Fibroblast of lung (primary cell): ENCODE data around the gene EFHC1. TPM values are rescaled to one million over a fixed set of nuclear protein-coding genes. Genes with fewer than 3 reads are reported as not detected.

Source experiments
- DNase-seq, 2 donors: peaks; one replicate each; pipeline versions ENCODE4 v3.0.0 to v3.0.0-alpha.2; 2010; ENCODE audit warnings: low read depth in 2 of 2
- H2AFZ ChIP-seq: 2 replicates; pipeline ENCODE4 v1.5.1; 2012; ENCODE audit warnings: low read length, control low read depth, inconsistent platforms
- H3K27ac ChIP-seq: 2 replicates; pipeline ENCODE4 v1.5.1; 2011; ENCODE audit warnings: low read length, control low read depth; ENCODE audit not compliant: insufficient read depth
- H3K27me3 ChIP-seq: 2 replicates; pipeline ENCODE4 v1.5.1; 2011; ENCODE audit warnings: mild to moderate bottlenecking, low read length; ENCODE audit not compliant: control insufficient read depth, insufficient read depth
- H3K36me3 ChIP-seq: 2 replicates; pipeline ENCODE4 v1.5.1; 2011; ENCODE audit warnings: low read length; ENCODE audit not compliant: control insufficient read depth, insufficient read depth
- H3K4me1 ChIP-seq: 2 replicates; pipeline ENCODE4 v1.5.1; 2011; ENCODE audit warnings: low read length; ENCODE audit not compliant: control insufficient read depth, insufficient read depth; ENCODE audit errors: extremely low read depth
- H3K4me2 ChIP-seq: 2 replicates; pipeline ENCODE4 v1.5.1; 2011; ENCODE audit warnings: low read length, control low read depth; ENCODE audit not compliant: insufficient read depth; ENCODE audit errors: extremely low read depth
- H3K4me3 ChIP-seq, 4 experiments: fragments of 200-600 bp in 1 of 4; sonication (generic) in 1 of 4; replicated peaks in 1 of 4; 2 replicates each; pipeline ENCODE4 v1.5.1; 2011 to 2016; ENCODE audit warnings: low read length in 4 of 4, low read depth in 3 of 4, mild to moderate bottlenecking in 3 of 4, control low read depth in 2 of 4, inconsistent platforms in 1 of 4, mixed read lengths in 1 of 4; ENCODE audit not compliant: insufficient read depth in 1 of 4; ENCODE audit errors: control extremely low read depth in 1 of 4
- H3K79me2 ChIP-seq: 2 replicates; pipeline ENCODE4 v1.5.1; 2012; ENCODE audit warnings: mild to moderate bottlenecking, low read length, inconsistent platforms; ENCODE audit not compliant: control insufficient read depth, insufficient read depth
- H3K9ac ChIP-seq: 2 replicates; pipeline ENCODE4 v1.5.1; 2011; ENCODE audit warnings: mild to moderate bottlenecking, low read length, control low read depth; ENCODE audit not compliant: insufficient read depth
- H3K9me3 ChIP-seq: 2 replicates; pipeline ENCODE4 v1.5.1; 2012; ENCODE audit warnings: low read depth, low read length; ENCODE audit not compliant: control insufficient read depth, insufficient read depth
- H4K20me1 ChIP-seq: 2 replicates; pipeline ENCODE4 v1.5.1; 2011; ENCODE audit warnings: low read length; ENCODE audit not compliant: control insufficient read depth, insufficient read depth; ENCODE audit errors: extremely low read depth
- CTCF ChIP-seq, 2 donors: IDR thresholded peaks in 1 of 2; conservative IDR thresholded peaks in 1 of 2; 1 replicate in 1 of 2; 2 replicates in 1 of 2; pipeline ENCODE4 v1.5.1; 2011 to 2012; ENCODE audit warnings: low read length in 2 of 2, control low read depth in 1 of 2, inconsistent platforms in 1 of 2, low read depth in 1 of 2, mild to moderate bottlenecking in 1 of 2
- EZH2 ChIP-seq: IDR thresholded peaks from 2 replicates; pipeline ENCODE4 v1.5.1; 2012; ENCODE audit warnings: low read length, control low read depth, mild to moderate bottlenecking; ENCODE audit errors: missing control alignments
- polyA plus RNA-seq, 2 donors: library from polyadenylated mRNA; depleted of rRNA in 1 of 2; stranded (reverse) in 1 of 2; unstranded in 1 of 2; fragments of >200 nt; gene quantifications; 2 replicates each; pipeline ENCODE4 v1.2.1, GENCODE V29; 2011 to 2012; ENCODE audit warnings: missing spikeins in 1 of 2
- total RNA-seq: library from RNA; depleted of rRNA; stranded (reverse); fragments of >200 nt; gene quantifications from 2 replicates; pipeline ENCODE4 v1.2.1, GENCODE V29; 2014

The EFHC1 gene
- total and polyA plus RNA-seq, 2 donors (not counting 1 experiment from before 2014, with no cell fraction given): 29.4 to 32.9 TPM

GRCh38 chr6:52531834-52532233 lies 111.7 kb downstream of the EFHC1 start:
- TF ChIP-seq EZH2 (no peak), CTCF (conservative IDR thresholded peaks at IDR 0.05 in 1 of 2, IDR thresholded peaks at IDR 0.05 in 1 of 2; ENCODE audit: low read depth in 1 of 2, low read length in 2 of 2) (no peak)
- Histone ChIP-seq H3K9me3 (no peaks in the 10 kb centered on the region), H3K36me3 (peaks cover 24% of the 10 kb centered on the region), H3K4me1 (peaks cover 18% of the 10 kb centered on the region), H3K9ac (no peak overlapping the region), H4K20me1 (no peaks in the 10 kb centered on the region), H2AFZ (no peak overlapping the region), H3K27me3 (no peaks in the 10 kb centered on the region), H3K79me2 (peaks cover 85% of the 10 kb centered on the region), H3K4me2 (no peak overlapping the region), H3K4me3 (no peak overlapping the region), H3K27ac (peak overlapping the region; percentile 62)
- no peak for DNase-seq

- H3K9ac ChIP-seq: no peak overlapping the region
- H2AFZ ChIP-seq: no peak overlapping the region
- no peaks in the 10 kb centered on the region for H3K9me3 ChIP-seq
- no peak overlapping the region for H3K27ac ChIP-seq
- peaks cover 24% of the 10 kb centered on the region for H3K36me3 ChIP-seq
- TF ChIP-seq CTCF (conservative IDR thresholded peaks at IDR 0.05 in 1 of 2, IDR thresholded peaks at IDR 0.05 in 1 of 2; ENCODE audit: low read depth in 1 of 2, low read length in 2 of 2) (no peak), EZH2 (no peak)
- H3K4me2 ChIP-seq: no peak overlapping the region
- H3K79me2 ChIP-seq: peaks cover 86% of the 10 kb centered on the region
- H3K27me3 ChIP-seq: no peaks in the 10 kb centered on the region
- DNase-seq: no peak
- peaks cover 24% of the 10 kb centered on the region for H3K4me1 ChIP-seq
- H4K20me1 ChIP-seq: no peaks in the 10 kb centered on the region
- no peak overlapping the region for H3K4me3 ChIP-seq
Measured at GRCh38 chr6:52532457-52532856, 112.3 kb downstream of the EFHC1 start.

GRCh38 chr6:52533491-52533890 lies 113.3 kb downstream of the EFHC1 start:
- Histone ChIP-seq H3K79me2 (peaks cover 86% of the 10 kb centered on the region), H4K20me1 (no peaks in the 10 kb centered on the region), H3K4me2 (no peak overlapping the region), H3K36me3 (peaks cover 24% of the 10 kb centered on the region), H3K9ac (no peak overlapping the region), H3K4me3 (no peak overlapping the region), H3K9me3 (no peaks in the 10 kb centered on the region), H3K4me1 (peaks cover 32% of the 10 kb centered on the region), H2AFZ (no peak overlapping the region), H3K27me3 (no peaks in the 10 kb centered on the region), H3K27ac (no peak overlapping the region)
- TF ChIP-seq CTCF (conservative IDR thresholded peaks at IDR 0.05 in 1 of 2, IDR thresholded peaks at IDR 0.05 in 1 of 2; ENCODE audit: low read depth in 1 of 2, low read length in 2 of 2) (no peak), EZH2 (no peak)
- DNase-seq: no peak
